Neural crest cell (in vitro differentiated cells): ENCODE measurements around the gene KRT74. TPM values are rescaled to one million over a fixed set of nuclear protein-coding genes. Genes with fewer than 3 reads are reported as not detected.

Experiments
- DNase-seq: peaks from one replicate; pipeline ENCODE4 v3.0.0; 2021; ENCODE audit warnings: low read depth, mixed read lengths, low spot score
- H3K27ac Mint-ChIP-seq: one replicate; pipeline ENCODE4 v1.8.0; 2021; ENCODE audit warnings: mild to moderate bottlenecking, mixed read lengths; ENCODE audit not compliant: unreplicated experiment
- H3K27me3 Mint-ChIP-seq: 2 replicates; pipeline ENCODE4 v1.8.0; 2021; ENCODE audit warnings: low read depth, mild to moderate bottlenecking, mixed read lengths
- H3K36me3 Mint-ChIP-seq: 2 replicates; pipeline ENCODE4 v1.8.0; 2021; ENCODE audit warnings: low read depth, mild to moderate bottlenecking, mixed read lengths
- H3K4me1 Mint-ChIP-seq: 2 replicates; pipeline ENCODE4 v1.8.0; 2021; ENCODE audit warnings: mixed read lengths
- H3K4me3 Mint-ChIP-seq: one replicate; pipeline ENCODE4 v1.8.0; 2021; ENCODE audit warnings: mild to moderate bottlenecking, mixed read lengths
- H3K9me3 Mint-ChIP-seq: 2 replicates; pipeline ENCODE4 v1.8.0; 2021; ENCODE audit warnings: mixed read lengths
- total RNA-seq: library from RNA; stranded (reverse); gene quantifications from 2 replicates; pipeline ENCODE4 v1.2.1, GENCODE V29; 2021
- TF ChIP-seq, protein P1 (sequence below): fragments of 200-600 bp; sonication (generic); conservative IDR thresholded peaks from 2 replicates; pipeline ENCODE4 v1.5.0; 2021; ENCODE audit warnings: antibody characterized with exemption, mild to moderate bottlenecking

Gene KRT74
- total RNA-seq, 1 donor from 2014 or later, result not detected

DNA sequence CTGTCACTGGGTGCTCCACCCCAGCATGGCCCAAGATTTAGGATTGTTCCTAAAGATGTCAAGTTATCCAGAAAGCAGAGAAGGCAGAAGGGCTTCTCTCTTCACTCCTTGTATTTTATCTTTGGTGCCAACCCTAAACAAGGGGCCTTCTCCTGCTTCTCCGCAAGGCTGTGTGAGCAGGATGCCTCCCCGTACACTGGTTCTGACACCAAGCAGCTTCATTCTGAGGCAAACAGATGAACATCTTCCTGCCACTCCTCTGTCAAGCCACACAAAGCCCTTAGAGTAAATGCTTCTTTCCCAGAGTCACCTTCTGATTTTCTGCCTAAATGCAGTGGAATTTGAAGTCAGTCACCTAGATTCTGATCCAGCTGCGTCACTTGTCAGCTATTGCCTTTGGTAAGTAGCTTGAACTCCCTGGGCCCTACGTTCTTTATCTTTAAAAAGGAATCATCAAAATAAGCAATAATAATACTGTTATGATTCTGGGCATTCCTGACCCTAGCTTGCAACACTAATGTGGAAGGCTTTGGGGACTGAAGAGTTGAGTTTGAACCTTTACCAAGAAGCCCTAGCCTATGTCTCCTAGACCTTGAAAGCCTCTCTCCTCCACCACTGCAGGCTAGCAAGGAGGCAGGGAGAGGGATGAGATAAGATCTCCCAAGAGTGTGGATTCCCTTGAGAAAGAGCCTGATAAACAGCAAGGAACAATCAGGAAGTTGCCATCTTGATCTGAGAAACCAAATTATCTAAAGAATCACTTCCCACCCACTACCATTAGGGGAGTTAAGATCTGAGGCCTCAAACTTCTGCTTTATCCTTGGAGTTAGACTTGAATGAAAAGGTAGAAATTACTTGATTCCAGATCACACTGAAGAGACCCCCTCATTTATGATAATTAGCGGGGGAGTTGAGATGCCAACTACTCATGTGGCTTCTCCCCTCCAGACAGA, 39.1 kb upstream of the KRT74 start:
- no peak for DNase-seq
- Mint-ChIP-seq H3K4me3 (no peak overlapping the region), H3K27ac (no peak overlapping the region), H3K9me3 (no peaks in the 10 kb centered on the region), H3K4me1 (no peaks in the 10 kb centered on the region), H3K27me3 (peaks cover 57% of the 10 kb centered on the region), H3K36me3 (no peaks in the 10 kb centered on the region)
- TF ChIP-seq, protein P1, sequence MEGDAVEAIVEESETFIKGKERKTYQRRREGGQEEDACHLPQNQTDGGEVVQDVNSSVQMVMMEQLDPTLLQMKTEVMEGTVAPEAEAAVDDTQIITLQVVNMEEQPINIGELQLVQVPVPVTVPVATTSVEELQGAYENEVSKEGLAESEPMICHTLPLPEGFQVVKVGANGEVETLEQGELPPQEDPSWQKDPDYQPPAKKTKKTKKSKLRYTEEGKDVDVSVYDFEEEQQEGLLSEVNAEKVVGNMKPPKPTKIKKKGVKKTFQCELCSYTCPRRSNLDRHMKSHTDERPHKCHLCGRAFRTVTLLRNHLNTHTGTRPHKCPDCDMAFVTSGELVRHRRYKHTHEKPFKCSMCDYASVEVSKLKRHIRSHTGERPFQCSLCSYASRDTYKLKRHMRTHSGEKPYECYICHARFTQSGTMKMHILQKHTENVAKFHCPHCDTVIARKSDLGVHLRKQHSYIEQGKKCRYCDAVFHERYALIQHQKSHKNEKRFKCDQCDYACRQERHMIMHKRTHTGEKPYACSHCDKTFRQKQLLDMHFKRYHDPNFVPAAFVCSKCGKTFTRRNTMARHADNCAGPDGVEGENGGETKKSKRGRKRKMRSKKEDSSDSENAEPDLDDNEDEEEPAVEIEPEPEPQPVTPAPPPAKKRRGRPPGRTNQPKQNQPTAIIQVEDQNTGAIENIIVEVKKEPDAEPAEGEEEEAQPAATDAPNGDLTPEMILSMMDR, result no peak

GRCh38 chr12:52611080-52611468, 37.4 kb upstream of the KRT74 start:
- no peak for DNase-seq
- peaks cover 58% of the 10 kb centered on the region for H3K27me3 Mint-ChIP-seq
- no peaks in the 10 kb centered on the region for H3K36me3 Mint-ChIP-seq
- H3K4me3 Mint-ChIP-seq, result no peak overlapping the region
- H3K27ac Mint-ChIP-seq, result no peak overlapping the region
- H3K4me1 Mint-ChIP-seq, result no peaks in the 10 kb centered on the region
- TF ChIP-seq, protein P1, result no peak
- H3K9me3 Mint-ChIP-seq, result no peaks in the 10 kb centered on the region

GRCh38 chr12:52608826-52609630, 35.4 kb upstream of the KRT74 start:
- TF ChIP-seq, protein P1, result no peak
- no peak for DNase-seq
- H3K27me3 Mint-ChIP-seq, result peaks cover 58% of the 10 kb centered on the region

DNA sequence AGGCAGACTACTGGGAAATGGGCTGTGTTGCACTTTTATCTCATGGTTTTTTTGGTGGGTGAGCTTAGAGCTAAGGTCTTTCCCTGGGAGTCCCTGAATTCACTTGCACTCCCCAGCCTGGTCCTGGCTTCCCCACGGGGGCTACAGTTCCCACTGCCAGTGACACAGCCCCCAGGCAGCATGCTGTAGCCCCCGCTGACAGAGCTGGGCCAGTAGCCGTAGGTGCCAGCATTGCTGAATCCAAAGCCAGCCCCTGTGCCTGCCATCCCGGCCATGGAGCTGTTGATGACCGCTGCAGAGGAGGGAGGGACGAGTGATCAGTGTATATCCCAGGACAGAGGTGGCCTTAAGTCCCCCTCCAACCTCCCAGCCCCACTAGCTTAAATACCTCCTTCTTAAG, 34.5 kb upstream of the KRT74 start:
- Mint-ChIP-seq H3K4me1 (no peaks in the 10 kb centered on the region), H3K27me3 (peaks cover 60% of the 10 kb centered on the region), H3K27ac (no peak overlapping the region), H3K36me3 (no peaks in the 10 kb centered on the region), H3K9me3 (no peaks in the 10 kb centered on the region), H3K4me3 (no peak overlapping the region)
- DNase-seq, result no peak
- TF ChIP-seq, protein P1, result no peak

More at GRCh38 chr12:52608826-52609630, 35.4 kb upstream of the KRT74 start:
- Mint-ChIP-seq H3K9me3 (no peaks in the 10 kb centered on the region), H3K36me3 (no peaks in the 10 kb centered on the region), H3K4me1 (no peaks in the 10 kb centered on the region), H3K4me3 (no peak overlapping the region), H3K27ac (no peak overlapping the region)

GRCh38 chr12:52607314-52607713, 33.7 kb upstream of the KRT74 start:
- Mint-ChIP-seq H3K4me1 (no peaks in the 10 kb centered on the region), H3K36me3 (no peaks in the 10 kb centered on the region)

More at GRCh38 chr12:52607314-52607713, 33.7 kb upstream of the KRT74 start:
- peaks cover 54% of the 10 kb centered on the region for H3K27me3 Mint-ChIP-seq
- H3K4me3 Mint-ChIP-seq, result no peak overlapping the region
- TF ChIP-seq, protein P1, result no peak
- H3K27ac Mint-ChIP-seq, result no peak overlapping the region
- DNase-seq, result no peak
- H3K9me3 Mint-ChIP-seq, result no peaks in the 10 kb centered on the region
